ENCODE measurements around the gene PKD1L1.

The PKD1L1 gene

DNA sequence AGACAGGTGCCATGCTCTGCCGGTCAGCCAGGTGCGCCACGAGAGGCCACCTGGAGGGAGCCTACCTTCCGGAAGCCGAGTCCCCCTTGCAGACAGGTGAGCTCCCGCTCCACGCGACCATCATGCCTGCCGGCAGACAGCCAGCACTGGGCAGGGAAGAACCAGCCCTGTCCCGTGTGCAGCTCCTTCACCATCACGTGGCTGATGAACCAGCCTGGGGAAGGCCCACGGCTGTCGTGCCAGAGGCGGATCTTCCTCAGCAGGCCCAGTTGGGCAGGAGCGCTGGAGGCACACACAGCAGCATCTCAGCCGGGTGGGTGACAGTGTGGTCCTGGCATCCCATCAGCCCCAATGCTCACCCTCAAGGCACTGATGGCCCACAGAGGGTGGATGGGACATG is 108.9 kb downstream of the PKD1L1 start:
- intact Hi-C loops (cut with DNase I): no loop called here
- peak in 1 of 42 donors; percentile 36 for DNase-seq

DNA sequence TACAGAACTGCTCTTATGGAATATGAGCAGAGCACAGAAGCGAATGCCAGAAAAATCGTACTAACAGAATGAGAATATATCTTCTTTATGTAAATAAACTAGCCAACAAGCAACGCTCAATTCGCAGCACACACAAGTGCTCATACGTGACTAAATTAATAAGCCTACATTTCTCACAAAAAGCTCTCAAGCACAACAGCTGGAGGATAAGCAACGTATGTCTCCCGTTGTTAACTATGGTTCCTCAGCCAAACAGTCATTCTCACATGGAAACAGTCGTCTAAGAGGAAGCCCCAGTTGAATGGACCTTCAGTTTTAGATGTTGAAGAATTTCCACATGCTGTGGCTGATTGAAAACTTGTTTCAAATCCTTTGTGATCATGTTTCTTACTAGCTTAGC is 110.4 kb downstream of the PKD1L1 start:
- intact Hi-C loops (cut with DNase I): no loop called here
- no peak for DNase-seq

DNA sequence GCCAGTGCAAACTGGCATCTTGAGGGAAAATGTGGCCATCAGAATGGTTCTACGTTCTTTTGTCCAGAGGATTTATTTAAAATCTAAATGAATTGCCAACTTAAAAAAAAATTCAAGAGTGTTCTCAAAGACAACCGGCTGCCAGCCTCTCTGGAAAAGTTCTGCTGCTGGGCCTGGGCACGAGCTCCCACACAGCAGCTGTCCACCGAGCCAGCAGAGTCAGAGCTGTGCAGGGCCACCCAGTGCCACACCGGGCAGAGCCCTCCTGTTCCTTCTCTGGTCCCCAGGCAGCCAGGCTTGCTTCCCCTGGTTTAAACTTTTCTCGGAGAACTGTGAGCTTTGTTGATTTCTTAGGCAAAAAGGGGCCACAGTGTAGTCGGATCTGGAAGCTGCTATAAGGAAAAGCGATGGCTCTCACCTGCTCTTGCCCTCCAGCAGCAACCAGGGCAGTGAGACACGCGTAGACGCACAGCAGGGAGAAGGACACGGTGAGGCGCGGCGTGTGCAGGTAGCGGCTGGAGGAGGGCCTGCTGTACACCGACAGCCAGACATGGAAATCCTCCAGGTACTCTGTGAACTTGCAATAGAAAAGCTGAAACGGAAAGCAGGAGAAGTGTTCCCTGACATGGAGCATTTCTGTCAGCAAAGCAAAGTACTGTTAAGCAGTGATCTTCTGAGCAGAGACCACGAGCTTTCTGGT is 111.6 kb downstream of the PKD1L1 start:
- peak in 1 of 42 donors; percentile 34 for DNase-seq

DNA sequence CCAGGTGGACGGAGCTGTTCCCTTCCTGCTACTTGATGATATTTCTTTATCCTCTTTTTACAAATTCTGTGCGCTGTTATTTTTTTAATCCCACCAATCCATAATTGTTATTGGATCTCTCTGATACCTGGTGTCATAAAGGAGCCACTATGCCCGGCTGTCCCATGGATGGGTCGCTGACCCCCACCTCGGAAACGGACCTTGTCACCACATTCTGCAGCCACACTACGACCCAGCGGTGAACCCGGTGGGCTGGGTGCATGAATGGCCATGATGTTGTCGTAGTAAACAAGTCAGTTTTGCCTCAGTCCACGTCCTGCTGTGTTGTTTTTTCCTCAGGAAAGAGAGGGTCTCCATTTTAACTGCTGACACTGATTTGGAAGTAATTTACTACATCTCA is 112.2 kb downstream of the PKD1L1 start:
- intact Hi-C loops (cut with DNase I): no loop called here
- peak in 1 of 42 donors; percentile 32 for DNase-seq

More for the DNA sequence above, 111.6 kb downstream of the PKD1L1 start:
- intact Hi-C loops (cut with DNase I): no loop called here

DNA sequence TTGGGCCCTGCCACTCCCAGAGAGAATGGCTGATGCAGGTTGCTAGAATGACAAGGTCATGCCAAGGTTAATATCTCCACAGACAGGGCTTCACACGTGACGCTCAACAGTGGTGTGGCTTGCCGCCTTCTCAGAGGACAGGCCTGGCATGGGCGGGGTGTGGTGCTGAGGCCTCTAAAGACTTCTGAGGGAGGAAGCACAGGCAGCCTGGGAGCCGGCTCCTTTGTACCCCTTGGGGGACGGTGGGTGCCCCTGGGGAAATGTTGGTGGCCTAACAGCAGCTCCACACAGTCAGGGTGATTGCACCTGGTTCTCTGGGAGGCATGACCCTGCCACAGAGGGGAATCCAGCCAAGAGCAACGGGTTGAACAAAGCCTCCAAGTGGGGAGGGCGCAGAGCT is 115.1 kb downstream of the PKD1L1 start:
- intact Hi-C loops (cut with DNase I): no loop called here
- DNase-seq: peak in 1 of 42 donors; percentile 23

DNA sequence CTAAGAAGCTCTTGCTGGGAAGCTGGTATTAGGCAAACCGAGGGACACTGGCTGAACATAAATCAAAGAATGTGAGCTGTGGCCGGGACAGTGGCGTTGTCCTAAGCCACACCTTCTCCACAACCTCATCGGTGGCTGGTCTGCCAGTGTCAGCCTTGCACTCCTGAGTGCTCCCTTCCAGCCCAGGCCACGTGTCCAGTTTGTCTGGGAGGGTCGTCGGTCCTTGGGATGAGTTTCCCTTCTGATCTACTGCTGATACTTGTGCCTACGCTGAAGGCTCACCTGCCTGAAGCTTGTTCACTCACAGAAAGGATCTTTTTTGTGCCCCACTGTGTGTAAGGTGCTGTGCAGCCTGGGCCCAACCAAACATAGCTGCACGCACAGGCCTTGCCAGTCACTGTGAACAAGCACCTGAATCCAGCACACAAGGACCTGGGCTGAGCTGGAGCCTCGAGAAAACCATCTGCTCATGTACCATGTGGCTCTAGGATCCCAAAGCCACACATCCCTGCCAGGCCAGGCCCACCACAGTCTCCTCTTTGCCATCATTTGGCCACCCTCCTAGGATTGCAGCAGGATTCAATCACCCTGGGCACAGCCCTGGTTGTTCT is 116.1 kb downstream of the PKD1L1 start:
- peak in 1 of 42 donors; percentile 26 for DNase-seq
- intact Hi-C loops (cut with DNase I): no loop called here

DNA sequence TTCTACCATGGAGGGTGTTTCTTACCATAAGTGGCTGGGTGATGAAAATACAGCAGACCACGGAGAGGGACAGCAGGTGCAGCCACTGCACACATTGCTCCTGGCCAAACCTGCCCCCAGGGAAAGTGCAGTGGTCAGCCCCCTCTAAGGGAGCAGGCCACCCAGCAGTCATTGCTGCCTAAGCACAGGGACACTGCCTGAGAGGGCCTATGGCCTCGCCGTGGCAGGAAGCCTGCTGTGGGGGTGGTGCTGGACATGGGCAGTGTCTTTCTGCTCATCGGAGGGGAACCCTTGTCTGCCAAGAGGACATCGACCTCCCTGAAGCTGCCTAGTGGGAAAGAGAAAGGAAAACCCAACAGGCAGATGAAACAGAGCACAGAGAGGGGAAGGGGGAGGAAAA is 118.3 kb downstream of the PKD1L1 start:
- intact Hi-C loops (cut with DNase I): no loop called here
- no peak for DNase-seq

DNA sequence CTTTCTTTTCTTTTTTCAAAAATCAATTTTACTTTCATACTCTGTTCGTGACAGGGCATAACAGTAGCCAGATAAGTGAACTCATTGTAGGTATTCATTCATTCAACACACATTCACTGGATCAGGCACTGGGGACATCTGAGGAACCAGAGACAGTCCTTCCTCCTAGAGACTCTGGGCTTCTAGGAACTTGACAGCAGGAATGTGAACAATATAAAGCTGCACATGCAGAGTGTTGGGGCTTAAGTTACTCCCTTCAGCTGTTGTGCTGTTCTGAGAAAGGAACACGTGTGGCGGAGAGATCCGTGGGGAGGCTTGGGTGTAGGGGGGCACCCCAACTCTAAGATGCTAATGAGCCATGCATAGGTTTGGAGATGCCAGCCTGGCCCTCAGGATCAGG is 120.4 kb downstream of the PKD1L1 start:
- peak in 1 of 42 donors; percentile 22 for DNase-seq
- intact Hi-C loops (cut with DNase I): no loop called here

DNA sequence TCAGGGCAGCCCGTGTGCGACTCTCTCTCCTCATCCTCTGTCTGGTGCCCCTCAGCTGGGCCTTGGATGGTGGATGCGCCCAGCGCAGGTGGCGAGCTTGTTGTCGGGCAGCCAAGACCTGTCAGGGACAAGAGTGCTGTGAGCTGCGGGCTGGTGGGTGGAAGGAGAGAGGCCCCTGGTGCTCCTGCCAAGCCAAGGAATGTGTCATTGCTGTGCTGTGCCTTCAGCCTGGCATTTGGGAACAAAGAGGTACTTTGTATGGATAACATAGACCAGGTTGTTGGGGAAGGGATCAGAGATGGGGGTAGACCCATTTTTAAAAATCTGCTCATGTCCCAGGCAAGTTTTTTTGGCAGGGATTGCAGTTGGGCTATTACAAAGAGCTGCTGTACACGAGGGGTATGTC is 120.9 kb downstream of the PKD1L1 start:
- DNase-seq: peak in 18 of 42 donors; percentile 10 to 70 (median 26)
- intact Hi-C loops (cut with DNase I): no loop called here

DNA sequence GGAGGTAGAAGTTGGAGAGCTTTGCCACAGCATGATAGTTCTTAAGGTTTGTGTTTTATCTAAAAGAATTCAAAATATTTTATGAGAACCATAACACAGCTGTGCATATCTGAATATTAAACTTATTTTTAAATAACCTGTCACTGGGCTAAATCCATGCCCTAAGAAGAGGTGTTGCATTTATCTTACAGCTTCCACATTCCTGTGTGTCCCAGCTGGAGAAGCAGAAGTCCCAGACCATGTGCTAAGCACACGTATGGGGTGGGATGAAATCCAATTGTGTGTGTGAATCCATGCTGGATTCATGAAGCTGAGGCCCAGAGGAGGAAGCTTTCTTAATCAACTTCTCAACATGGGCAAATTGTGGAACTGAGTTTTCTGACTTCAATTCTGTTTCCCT is 121.5 kb downstream of the PKD1L1 start:
- intact Hi-C loops (cut with DNase I): no loop called here
- no peak for DNase-seq

DNA sequence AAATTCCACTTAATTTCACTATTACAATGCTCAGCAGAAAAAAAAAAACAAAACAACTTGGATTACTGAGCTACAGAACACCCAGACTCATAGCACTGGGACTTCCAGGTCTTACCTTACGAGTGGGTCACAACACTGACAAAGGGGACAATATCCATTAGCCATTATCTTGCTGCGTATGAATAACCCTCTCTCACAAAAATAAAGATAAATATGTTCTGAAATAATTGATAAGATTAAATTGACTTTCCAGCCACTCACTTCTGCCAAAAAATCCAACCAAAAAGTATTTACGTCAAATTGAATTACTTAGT is 128.7 kb downstream of the PKD1L1 start:
- intact Hi-C loops (cut with DNase I): loop anchor here (10.0 kb wide), 2 partner anchors 375 to 555 kb away; no protein-coding TSS in a partner anchor
- DNase-seq: no peak

DNA sequence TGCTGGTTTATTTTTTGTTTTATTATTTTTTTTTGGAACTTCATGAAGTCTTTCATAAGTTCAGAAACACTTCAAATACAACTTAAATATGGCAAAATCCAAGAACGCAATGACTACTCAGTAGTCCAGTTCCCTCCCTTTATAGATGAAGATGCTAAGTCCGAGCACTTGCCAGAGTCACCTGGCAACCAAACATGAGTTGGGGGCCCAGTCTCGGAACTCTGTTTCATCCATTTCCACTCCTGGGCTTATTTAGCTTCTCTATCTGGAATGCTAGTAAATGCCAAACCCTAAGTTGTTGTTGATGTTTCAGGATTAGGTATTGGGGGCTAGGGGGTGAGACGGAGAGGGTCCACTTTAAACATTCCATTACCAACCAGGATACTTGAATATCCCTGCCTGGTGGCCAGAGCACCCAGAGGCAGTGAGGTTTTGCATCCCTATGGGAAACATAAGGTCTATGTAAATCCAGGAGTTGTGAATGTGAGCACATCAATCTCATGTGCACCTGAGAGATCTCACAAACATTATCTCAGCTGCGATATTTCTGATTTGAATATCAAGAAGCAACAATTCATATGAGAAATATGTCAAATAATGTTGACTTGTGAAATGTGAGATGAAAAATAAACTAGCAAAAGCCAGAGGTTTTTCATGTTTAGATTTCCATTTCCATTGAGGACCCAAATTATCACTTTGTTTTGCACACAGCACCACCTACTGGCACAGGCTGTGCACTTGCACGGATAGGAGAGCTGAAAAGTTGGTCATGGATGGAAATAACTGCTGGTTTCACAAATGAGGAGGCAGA is 129.3 kb downstream of the PKD1L1 start:
- peak; percentile 45 to 89 (median 76) for DNase-seq
- intact Hi-C loops (cut with DNase I): loop anchor here (10.0 kb wide), 2 partner anchors 374 to 554 kb away; no protein-coding TSS in a partner anchor

DNA sequence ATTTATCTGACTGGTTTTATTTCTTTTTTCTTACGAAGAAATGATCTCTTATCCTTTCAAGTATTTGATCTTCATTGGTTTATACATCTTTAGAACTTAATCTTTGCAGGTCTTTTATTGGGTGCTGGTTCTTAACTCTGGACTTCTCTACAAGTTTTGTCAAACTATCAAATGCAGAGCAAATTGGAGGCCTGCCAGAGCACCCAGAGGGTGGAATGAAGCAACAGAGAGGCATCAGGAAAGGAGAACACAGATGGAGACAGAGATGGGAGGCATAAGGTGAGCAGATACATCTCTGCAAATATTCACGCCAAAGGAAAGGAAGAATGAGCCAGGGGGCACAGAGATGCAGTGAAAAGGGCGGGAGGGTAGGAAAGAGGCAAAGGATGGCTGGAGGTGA is 130.3 kb downstream of the PKD1L1 start:
- intact Hi-C loops (cut with DNase I): loop anchor here (10.0 kb wide), 2 partner anchors 373 to 553 kb away; no protein-coding TSS in a partner anchor

DNA sequence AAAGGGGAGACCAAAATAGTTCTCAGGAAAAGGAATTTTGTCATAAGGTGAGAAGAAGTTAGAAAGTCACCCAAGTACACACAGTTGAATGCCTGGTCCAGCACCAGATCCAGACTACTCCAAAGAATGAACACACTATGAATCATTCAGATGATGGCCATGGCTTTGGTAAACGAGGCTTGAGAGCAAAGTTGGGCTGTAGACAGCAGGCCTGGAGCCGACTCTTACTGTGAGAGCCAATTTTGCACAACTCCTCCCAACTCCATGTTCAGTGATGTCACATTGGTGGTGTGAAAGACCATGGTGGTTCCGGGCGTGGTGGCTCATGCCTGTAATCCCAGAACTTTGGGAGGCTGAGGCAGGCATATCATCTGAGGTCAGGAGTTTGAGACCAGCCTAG is 131.6 kb downstream of the PKD1L1 start:
- DNase-seq: no peak
- intact Hi-C loops (cut with DNase I): loop anchor here (10.0 kb wide), 2 partner anchors 372 to 552 kb away; no protein-coding TSS in a partner anchor

More for the DNA sequence above, 130.3 kb downstream of the PKD1L1 start:
- DNase-seq: peak in 1 of 42 donors; percentile 20

DNA sequence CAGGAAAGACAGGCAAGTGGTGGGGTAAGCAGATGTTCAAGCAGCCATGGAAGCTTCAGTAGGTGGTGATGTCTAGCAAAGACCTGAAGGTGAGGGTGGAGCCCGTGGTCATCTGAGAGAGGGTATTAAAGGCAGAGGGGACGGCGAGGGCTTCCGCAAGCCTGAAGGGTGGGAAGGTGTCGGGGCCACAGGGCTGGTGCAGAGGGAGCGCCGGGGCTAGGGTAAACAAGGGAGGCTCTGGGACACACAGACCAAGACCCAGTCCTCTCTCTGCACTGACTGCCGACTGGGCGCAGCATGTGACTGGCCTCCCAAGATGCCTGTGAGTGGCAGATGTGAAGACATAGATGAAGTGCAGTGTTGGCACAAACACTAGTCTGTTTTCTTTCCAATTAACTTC is 132.4 kb downstream of the PKD1L1 start:
- intact Hi-C loops (cut with DNase I): loop anchor here (10.0 kb wide), 2 partner anchors 371 to 551 kb away; no protein-coding TSS in a partner anchor
- DNase-seq: no peak

DNA sequence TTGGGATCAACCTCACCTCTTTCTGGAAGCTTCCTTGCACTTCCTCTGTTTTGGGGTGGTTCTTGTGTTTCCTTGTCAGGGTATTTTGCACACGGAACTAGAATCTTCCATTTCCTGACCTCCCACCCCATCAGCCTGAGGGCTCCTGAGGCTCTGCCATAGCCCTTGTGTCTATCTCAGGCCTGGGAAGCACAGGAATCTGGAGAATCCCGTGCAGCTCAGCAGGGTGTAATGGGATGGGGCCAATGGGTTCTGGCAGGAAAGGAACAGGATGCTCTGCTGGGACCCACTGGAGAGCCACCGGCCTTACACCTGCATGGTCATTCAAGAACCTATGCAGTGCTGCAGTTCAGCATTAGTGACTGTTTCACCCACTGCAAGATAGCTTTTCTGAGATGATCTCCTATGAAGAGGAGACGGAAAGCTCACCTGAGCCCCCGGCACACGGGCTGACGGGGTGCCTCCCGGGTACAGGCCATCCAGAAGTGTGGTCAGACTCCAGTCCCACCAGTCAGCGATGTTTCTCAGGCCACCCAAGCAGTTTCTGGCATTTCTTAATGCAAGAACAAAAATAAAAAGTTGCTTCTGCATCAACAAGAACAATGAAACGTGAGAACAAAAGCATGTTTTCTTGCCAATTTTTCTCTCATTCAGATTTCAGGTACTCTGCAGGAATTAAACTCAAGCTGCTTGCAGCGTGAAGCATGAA is 133.2 kb downstream of the PKD1L1 start:
- intact Hi-C loops (cut with DNase I): loop anchor here (10.0 kb wide), 2 partner anchors 370 to 550 kb away; no protein-coding TSS in a partner anchor

DNA sequence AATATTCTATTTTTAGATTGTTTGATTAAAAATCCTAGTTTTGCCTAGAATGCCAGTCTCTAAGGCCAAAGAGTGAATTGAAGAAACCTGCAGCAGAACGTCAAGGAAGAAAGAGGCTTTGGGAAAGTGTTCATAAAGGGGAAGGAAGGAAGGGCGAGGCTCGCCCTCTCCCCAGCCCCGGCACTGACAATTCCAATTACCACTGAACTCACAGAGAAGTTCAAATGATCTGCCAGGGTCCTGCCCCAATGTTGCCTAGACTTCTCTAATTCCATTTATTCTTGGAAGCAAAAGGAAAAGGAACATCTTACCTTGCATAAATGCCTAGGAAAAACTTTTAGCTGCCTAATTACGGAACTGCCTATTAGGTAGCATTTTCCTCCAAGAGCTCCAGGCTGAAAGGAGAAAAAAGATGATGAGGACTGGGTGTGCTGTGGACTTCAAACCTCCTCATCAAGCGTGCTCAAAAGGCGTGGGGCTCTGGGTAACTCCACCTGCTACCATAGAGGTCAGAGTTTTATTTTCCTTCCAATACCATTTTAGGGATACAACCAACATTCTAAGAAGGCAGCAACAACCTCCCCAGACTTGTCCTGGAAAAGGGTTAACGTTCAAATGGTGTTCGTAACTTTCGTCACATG is 134.5 kb downstream of the PKD1L1 start:
- intact Hi-C loops (cut with DNase I): loop anchor here (10.0 kb wide), 2 partner anchors 369 to 549 kb away; no protein-coding TSS in a partner anchor

More for the DNA sequence above, 133.2 kb downstream of the PKD1L1 start:
- DNase-seq: no peak

DNA sequence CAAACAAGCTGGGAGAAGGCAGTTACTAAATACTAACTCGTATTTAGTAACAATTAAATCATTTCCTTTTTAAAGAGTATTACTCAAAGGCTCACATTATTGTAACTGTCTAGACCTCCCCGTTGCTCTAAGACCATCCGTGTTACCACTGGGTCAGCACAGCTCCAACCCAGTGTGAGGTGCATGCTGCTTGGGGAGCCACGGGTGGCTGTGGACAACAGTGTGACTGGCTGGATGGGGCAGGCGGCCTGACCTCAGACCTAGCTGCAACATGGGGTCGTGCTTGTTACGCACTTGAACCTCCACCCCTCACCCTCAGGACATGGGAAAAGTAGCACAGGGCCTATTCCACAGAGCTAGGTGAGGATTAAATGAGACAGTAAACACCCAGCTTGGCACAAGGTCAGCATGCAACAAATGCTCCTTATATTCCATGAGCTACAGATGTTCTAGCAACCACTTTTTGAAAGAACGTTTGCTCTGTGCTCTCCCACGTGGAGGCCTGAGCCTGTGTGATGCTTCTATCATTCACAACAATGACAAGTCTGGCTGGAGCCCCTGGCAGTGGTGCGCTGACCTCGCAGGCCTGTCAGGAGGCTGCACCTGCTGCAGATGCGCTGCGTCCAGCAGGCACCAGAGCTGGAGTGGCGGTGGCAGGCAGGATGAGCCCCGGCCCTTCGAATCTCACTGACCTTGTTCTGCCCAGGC is 135.7 kb downstream of the PKD1L1 start:
- intact Hi-C loops (cut with DNase I): loop anchor here (10.0 kb wide), 2 partner anchors 368 to 548 kb away; no protein-coding TSS in a partner anchor
- peak in 35 of 42 donors; percentile 15 to 74 (median 39) for DNase-seq

More for the DNA sequence above, 134.5 kb downstream of the PKD1L1 start:
- peak in 1 of 42 donors; percentile 13 for DNase-seq

Data from head of caudate nucleus (tissue), 42 donors.